GM18873 (cell line): Measurements from ENCODE around the gene PLD5.
A peak's percentile ranks its signal among the peaks of the same experiment; 100 is the strongest.
"Not testable (repeated sequence)": the region's sequence is repeated elsewhere in the genome, so short reads cannot be mapped to it uniquely, and the experiment has no call there.

Experiments used
- ATAC-seq: cut with Tn5 transposase; IDR thresholded peaks from one replicate; pipeline ENCODE4 v1.9.1; 2021; ENCODE audit warnings: mild to moderate bottlenecking, moderate library complexity, moderate number of reproducible peaks; ENCODE audit not compliant: unreplicated experiment, low FRiP score

PLD5 gene

DNA sequence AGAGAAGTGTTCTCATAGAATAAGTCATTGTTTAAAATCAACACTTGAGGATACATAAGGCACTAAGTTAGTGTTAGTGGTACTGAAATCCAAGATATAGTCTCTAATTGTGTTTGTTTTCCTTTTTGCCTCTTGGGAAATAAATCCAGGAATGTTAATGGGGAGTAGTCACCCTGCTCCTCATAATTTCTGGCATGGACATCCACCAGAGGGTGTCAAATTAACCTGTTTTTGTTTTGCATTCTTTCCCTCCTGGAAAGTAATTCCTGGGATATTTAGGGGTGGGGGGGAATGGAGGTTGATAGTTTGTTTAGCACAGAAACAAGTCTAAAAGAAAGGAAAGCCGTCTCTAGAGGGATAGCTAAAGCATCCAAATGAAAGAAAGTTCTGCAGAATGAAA, 437.8 kb downstream of the PLD5 start:
- ATAC-seq = no peak

DNA sequence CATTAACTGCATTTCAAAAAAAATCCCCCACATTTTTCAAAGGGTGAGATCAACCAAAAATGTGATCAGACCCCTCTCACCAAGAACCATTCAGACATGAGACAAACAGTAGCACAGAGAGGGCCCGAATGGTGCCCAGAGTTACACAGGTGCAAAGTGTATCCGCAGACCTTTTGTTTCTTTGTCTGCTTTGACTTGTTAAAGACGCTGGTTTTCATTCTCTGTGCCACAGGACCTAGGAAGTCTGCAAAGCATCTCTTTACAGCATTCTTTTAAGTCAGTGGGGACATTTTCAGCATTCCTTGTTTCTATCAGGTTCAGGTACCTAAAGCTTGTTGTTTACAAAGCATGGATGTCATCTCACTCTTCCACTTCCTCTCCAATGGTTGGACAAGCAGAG, 438.4 kb downstream of the PLD5 start:
- no peak for ATAC-seq

DNA sequence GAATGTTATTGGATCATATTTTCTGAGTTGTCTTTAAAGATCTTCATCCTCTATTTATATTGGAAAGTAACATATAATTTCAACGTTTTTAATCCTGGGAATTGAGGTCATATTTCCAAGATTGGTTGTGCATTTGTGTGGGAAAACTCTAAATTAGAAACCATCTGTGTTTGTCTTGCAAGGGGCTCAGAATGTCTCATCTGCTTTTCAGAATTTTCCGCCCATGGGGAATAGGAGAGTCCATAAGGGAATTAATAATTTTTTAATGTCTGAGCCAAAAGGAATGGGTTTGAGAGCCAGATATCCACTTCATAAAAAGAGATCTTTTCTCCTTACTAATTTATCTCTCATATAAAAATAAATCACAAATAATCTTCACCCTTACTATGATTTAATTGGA, 440.8 kb downstream of the PLD5 start:
- ATAC-seq = no peak

DNA sequence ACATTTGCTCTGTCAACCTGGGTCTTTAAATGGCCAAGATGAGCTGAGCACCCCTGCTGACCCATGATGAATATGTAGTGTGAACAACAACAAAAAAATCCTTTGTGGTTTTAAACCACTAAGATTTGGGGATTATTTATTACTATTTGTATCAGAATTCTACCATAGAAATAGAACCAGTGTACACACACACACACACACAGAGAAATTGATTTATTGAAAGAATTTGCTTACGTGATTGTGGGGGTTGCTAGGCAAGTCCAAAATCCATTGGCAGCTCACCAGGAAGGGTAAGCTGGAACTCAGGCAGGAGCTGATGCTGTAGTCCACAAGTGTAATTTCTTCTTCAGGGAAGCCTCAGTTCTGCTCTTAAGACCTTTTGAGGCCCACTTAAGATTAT, 443.1 kb downstream of the PLD5 start:
- ATAC-seq = no peak

DNA sequence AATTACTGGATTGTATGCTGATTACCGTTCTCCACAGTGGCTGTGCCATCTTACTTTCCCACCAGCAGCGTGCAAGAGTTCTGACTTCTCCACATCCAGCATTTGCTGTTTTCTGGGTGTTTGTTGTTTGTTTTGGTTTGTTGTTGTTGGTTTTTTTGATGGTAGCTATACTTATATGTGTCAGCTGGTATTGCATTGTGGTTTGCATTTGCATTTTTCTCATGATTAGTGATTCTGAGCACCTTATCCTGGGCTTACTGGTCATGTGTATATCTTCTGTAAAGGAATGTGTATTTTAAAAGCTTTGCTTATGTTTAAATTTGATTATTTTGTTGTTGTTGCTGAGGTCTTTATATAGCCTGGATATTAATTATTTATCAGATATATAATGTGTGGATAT, 458.7 kb downstream of the PLD5 start:
- ATAC-seq = no peak

DNA sequence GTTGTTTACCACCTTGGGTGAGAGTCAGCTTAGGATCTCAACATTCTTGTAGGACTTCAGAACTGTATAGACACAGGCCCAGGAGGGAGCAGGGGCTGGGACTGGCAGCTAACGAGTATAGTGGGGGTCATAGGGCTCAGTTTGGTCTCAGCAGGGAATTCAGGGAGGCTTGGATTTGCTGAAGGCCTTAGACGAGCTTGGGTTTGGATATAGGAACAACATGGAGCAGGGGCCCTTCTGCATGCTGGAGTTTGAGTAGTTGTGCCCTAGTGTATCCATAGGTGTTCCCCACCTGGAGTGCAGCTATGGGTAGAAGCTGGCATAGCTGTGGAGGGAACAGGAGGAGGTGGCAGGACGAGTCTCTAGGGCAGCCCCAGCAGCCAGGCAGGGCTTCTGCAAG, 462.2 kb downstream of the PLD5 start:
- ATAC-seq = no peak

DNA sequence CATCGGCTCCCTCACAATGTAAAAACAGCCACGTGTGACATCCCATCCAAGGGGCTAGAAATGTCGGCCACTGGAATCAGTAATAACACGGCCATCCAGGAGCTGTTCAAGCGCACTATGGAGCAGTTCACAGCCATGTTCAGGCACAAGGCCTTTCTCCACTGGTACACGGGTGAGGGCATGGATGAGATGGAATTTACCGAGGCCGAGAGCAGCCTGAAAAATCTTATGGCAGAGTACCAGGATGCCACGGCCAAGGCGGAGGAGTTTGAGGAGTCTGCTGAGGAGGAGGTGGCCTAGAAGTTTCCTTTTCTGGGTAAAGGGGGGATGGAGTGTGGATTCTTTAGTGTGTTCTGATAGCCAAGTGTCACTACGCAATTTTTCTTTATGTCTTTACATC, 464.5 kb downstream of the PLD5 start:
- ATAC-seq = no peak

DNA sequence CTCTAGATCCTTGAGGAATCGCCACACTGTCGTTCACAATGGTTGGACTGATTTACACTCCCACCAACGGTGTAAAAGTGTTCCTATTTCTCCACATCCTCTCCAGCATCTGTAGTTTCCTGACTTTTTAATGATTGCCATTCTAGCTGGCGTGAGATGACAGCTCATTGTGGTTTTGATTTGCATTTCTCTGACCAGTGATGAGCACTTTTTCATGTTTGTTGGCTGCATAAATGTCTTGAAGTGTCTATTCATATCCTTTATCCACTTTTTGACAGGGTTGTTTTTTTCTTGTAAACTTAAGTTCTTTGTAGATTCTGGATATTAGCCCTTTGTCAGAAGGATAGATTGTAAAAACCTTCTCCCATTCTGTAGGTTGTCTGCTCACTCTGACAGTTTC, 465.9 kb downstream of the PLD5 start:
- ATAC-seq = peak; percentile 89

DNA sequence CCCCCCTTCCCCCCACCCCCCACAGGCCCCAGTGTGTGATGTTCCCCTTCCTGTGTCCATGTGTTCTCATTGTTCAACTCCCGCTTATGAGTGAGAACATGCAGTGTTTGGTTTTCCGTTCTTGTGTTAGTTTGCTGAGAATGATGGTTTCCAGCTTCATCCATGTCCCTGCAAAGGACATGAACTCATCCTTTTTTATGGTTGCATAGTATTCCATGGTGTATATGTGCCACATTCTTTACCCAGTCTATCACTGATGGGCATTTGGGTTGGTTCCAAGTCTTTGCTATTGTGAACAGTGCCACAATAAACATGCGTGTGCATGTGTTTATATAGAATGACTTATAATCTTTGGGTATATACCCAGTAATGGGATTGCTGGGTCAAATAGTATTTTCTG, 466.3 kb downstream of the PLD5 start:
- ATAC-seq = not testable (repeated sequence)

DNA sequence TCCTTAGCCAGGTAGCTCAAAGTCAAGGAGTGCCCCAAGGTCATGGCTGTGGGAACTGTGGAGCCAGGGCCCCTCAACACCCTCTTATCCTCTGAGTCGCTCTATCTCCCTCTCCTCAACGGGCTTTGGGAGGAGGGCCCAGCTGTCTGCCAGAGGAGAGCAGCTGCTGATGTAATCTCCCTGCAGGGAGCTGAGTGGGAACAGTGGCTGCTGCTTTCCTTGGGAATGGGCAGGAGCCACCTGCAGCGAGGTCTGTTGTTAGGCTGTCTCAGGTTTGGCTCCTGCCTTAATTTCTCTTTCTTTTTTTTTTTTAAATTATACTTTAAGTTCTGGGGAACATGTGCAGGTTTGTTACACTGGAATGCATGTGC, 466.8 kb downstream of the PLD5 start:
- ATAC-seq = no peak

DNA sequence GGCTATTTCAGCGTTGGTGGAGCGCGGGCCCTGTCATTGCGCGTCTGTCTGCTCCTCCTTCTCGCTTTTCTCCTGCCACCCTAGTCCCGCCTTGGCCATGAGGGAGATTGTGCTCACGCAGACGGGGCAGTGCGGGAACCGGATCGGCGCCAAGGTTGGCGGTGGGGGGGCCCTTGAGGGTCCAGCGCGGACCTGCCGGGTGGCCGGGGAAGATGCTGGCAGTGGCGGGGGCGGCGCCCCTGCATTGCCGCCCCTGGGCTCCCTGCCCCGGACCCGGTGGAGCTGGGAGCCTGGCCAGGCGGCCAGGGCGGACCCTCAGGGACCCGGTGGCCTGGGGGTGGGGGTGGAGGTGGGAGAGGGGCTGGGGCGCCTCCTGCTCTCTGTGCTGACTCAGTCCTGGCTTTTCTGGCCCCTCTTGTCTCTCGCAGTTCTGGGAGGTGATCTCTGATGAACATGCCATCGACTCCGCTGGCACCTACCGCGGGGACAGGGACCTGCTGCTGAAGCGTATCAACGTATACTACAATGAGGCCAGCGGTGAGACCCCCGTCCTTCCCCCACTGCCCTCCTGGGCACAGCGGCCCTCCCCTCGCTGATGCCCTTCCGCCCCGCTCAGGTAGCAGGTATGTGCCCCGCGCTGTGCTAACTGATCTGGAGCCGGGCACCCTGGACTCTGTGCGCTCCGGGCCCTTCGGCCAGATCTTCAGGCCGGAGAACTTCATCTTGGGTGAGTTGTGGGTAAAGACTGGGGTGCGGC, 467.3 kb downstream of the PLD5 start:
- ATAC-seq = no peak

DNA sequence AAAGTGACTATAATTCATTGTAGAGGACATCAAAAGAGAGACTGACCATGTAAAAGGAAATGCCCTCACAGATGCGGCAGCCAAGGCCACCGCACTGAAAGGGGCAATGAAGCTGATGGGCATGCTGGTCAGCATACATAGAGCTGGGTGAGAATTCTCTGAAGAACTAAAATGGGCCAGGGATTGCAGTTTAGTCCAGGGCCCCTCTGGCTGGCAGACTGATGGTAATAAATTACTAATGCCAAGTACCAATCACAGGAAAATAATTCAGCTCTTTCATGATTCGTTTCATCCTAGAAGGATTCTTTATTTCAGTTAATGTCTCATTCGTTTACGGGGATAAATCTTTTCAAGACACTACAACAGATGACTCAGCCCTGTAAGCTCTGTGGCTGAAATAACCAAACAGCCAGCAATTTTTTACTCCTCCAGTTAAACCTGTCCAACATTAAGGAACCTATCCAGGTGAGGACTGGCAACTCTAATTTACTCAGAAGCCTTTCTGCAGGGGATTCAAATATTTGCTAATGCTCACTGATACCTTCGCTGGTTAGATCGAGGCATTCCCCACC, 468.7 kb downstream of the PLD5 start:
- ATAC-seq = no peak

DNA sequence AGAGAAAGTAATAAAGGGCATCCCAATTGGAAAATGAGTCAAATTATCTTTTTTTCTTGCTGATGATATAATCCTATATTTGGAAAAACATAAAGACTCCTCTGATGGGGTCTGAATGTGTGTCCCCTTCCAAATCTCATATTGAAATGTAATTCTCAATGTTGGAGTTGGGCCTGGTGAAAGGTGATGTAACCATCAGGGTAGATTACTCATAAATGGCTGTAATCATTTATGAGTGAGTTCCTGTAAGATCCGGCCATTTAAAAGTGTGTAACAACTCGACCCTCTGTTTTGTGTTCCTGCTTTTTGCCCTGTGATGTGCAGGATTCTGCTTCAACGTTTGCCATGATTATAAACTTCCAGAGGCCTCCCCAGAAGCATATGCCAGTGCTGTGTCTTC, 481.3 kb downstream of the PLD5 start:
- no peak for ATAC-seq

DNA sequence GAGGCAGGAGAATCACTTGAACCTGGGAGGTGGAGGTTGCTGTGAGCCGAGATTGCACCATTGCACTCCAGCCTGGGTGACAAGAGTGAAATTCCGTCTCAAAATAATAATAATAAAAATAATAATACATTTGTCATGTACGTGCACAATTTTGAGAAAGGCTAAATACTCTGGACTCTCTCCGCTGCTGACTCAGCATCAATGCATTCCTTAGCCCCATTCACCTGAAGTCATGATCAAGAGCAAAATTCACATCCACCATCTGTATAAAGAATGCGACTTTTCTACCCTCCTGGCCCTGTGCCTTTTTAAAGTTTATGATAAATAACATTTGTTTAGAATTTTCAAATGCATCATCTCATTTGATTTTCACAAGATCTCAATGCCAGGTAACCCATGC, 490.1 kb downstream of the PLD5 start:
- no peak for ATAC-seq

DNA sequence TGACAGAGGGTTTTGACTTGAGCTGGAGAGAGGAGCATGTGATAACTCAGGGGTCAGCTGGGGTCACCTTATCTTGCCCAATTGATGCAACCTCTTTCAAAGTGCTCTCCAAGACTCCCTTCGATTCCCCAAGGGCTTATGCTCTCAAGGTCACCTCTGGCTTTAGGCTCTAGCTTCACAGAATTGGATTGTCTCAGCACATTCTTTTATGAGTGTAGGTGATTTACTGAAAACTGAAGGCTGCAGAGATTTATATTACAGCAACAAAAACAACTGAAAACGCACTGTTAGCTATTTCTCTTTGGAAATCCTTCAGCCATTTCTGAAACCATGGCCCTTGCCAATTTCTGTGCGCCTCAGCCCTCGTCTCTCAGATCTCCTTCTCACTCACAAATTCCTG, 491.1 kb downstream of the PLD5 start:
- no peak for ATAC-seq
